ENCODE measurements around the gene ERO1A.

ERO1A gene

DNA sequence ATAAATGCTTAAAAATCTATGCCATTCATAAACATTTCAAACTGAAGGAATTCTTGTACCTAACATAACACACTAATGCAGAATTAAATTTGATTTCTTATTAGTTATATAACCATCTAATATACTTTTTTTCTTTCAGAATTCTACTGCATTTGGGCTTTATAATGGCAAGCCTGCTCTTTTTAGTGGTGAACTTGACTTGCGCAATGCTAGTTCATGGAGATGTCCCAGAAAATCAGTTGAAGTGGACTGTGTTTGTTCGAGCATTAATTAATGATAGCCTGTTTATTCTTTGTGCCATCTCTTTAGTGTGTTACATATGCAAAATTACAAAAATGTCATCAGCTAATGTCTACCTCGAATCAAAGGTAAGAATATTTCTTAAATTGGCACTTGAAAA is 95.4 kb downstream of the ERO1A start:
- no peak for DNase-seq

DNA sequence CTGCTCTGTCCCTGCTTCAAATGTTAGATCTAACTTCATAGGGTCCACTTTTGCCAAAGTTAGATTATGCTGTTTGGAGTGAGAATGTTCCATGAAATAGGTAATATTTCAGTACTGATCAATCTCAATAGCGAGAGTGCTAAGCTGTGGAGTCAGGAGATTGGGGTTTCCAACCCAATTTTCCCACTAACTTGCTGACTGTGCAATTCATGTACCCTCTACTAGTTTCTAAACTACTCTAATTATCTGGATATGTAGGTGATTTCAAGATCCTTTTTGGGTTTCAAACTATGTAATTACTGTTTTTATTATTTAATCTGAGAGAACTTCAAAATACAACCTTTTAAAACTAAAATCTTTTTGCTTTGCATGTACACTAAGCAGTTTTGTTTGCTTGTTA is 96.8 kb downstream of the ERO1A start:
- no peak for DNase-seq

DNA sequence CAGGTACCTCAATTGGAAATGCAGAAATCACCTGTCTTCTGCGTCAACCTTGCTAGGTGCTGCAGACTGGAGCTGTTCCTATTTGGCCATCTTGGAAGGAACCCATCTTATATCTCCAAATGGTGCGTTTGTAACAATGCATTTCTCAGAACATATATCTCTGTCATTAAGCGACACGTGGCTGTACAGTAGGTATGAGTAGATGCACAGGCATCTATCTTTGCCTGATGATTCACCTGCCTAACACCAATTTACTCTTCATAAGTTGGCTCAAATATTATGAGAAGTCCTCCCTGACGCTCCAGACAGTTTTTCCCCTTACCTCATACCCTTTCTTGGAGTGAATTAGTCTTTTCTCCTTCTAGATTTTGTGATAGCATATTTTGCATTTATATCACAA is 98.5 kb downstream of the ERO1A start:
- no peak for DNase-seq

- peak; percentile 50 for DNase-seq
Observed at GRCh38 chr14:52596320-52596719, 99.0 kb downstream of the ERO1A start.

- DNase-seq = no peak
Observed at GRCh38 chr14:52590318-52590717, 105.0 kb downstream of the ERO1A start.

Data from islet precursor cell (in vitro differentiated cells).